Thyroid gland (tissue), 4 donors: ENCODE data around the gene FMO4. TPM values are rescaled to one million over a fixed set of nuclear protein-coding genes. Genes with fewer than 3 reads are reported as not detected.
"Not testable (repeated sequence)": the region's sequence is repeated elsewhere in the genome, so short reads cannot be mapped to it uniquely, and the experiment has no call there.

Source experiments
- DNase-seq, 2 donors: peaks; one replicate each; pipeline ENCODE4 v3.0.0-alpha.2; 2019
- H3K27ac ChIP-seq, 3 donors: fragments of 200-600 bp; sonication (generic); 1 replicate in 2 of 3; 2 replicates in 1 of 3; pipeline ENCODE4 v1.5.1; 2016 to 2019; ENCODE audit warnings: mild to moderate bottlenecking in 1 of 3, moderate library complexity in 1 of 3
- H3K27me3 ChIP-seq: fragments of 200-600 bp; sonication (generic); one replicate; pipeline ENCODE4 v1.5.1; 2019
- H3K36me3 ChIP-seq, 2 donors: fragments of 200-600 bp; sonication (generic); one replicate each; pipeline ENCODE4 v1.5.1; 2016 to 2019
- H3K4me1 ChIP-seq, 2 donors: fragments of 200-600 bp; sonication (generic); one replicate each; pipeline ENCODE4 v1.5.1; 2017 to 2019
- H3K4me3 ChIP-seq, 3 donors: fragments of 200-600 bp; sonication (generic); replicated peaks in 1 of 3; 1 replicate in 2 of 3; 2 replicates in 1 of 3; pipeline ENCODE4 v1.5.1; 2016; ENCODE audit warnings: mild to moderate bottlenecking in 1 of 3
- H3K9me3 ChIP-seq: fragments of 200-600 bp; sonication (generic); one replicate; pipeline ENCODE4 v1.5.1; 2017
- CTCF ChIP-seq, 6 experiments: fragments of 200-600 bp in 3 of 6; fragments of 450-650 bp in 3 of 6; sonication (generic) in 3 of 6; IDR thresholded peaks; one replicate each; pipeline ENCODE4 v1.5.1; 2016 to 2019; ENCODE audit warnings: antibody characterized with exemption in 6 of 6, mild to moderate bottlenecking in 2 of 6, inconsistent platforms in 1 of 6, moderate library complexity in 1 of 6
- POLR2A ChIP-seq, 2 donors: fragments of 450-650 bp; IDR thresholded peaks; one replicate each; pipeline ENCODE4 v1.6.1; 2017; ENCODE audit warnings: antibody characterized with exemption in 2 of 2, mild to moderate bottlenecking in 2 of 2, moderate library complexity in 1 of 2
- WGBS, 2 donors: methylation state at CpG; one replicate each; pipeline ENCODE4 v1.1.5; 2017; 5-methylcytosine and 5-hydroxymethylcytosine counted together
- intact Hi-C: fragments of 100-400 bp; cut with DNase I; formaldehyde crosslinking; loops from one replicate; pipeline ENCODE4 v1.15.1; 2023
- total RNA-seq, 4 donors: library from RNA; depleted of rRNA; stranded (reverse); fragments of >200 nt; gene quantifications; one replicate each; pipeline ENCODE4 v1.2.3, GENCODE V29; 2016

FMO4 gene
- total RNA-seq, 4 donors from 2014 or later, result 4.6 to 7.3 (median 6.5) TPM

GRCh38 chr1:171351961-171352360 lies 38.0 kb downstream of the FMO4 start:
- intact Hi-C loops, result no loop called here
- Histone ChIP-seq H3K27ac (no peak overlapping the region), H3K4me3 (no peak overlapping the region), H3K4me1 (no peaks in the 10 kb centered on the region), H3K9me3 (no peaks in the 10 kb centered on the region), H3K36me3 (no peaks in the 10 kb centered on the region), H3K27me3 (no peaks in the 10 kb centered on the region)
- WGBS, 2 donors, result 73 to 93% methylated on average over 3 of the region's 3 CpGs
- no peak for DNase-seq
- no peak for TF ChIP-seq CTCF (IDR thresholded peaks at IDR 0.05)
- no peak for TF ChIP-seq POLR2A (IDR thresholded peaks at IDR 0.05)

- intact Hi-C loops, result no loop called here
- H3K27ac ChIP-seq, result no peak overlapping the region
- H3K36me3 ChIP-seq, result no peaks in the 10 kb centered on the region
- H3K9me3 ChIP-seq, result no peaks in the 10 kb centered on the region
- DNase-seq, result no peak
- 92 to 93% methylated on average over 2 of the region's 2 CpGs for WGBS, 2 donors
- no peaks in the 10 kb centered on the region for H3K4me1 ChIP-seq
- TF ChIP-seq POLR2A (IDR thresholded peaks at IDR 0.05) (no peak), CTCF (IDR thresholded peaks at IDR 0.05) (no peak)
- H3K4me3 ChIP-seq, result no peak overlapping the region
- H3K27me3 ChIP-seq, result no peaks in the 10 kb centered on the region
Observed at GRCh38 chr1:171352554-171352953, 38.6 kb downstream of the FMO4 start.

- Histone ChIP-seq H3K27ac (no peak overlapping the region), H3K4me1 (no peaks in the 10 kb centered on the region), H3K9me3 (no peaks in the 10 kb centered on the region), H3K27me3 (no peaks in the 10 kb centered on the region), H3K36me3 (no peaks in the 10 kb centered on the region), H3K4me3 (no peak overlapping the region)
- WGBS, 2 donors, result 75 to 78% methylated on average over 3 of the region's 3 CpGs
- TF ChIP-seq CTCF (IDR thresholded peaks at IDR 0.05) (no peak), POLR2A (IDR thresholded peaks at IDR 0.05) (no peak)
- no peak for DNase-seq
- intact Hi-C loops, result no loop called here
Observed at GRCh38 chr1:171355727-171356126, 41.7 kb downstream of the FMO4 start.

GRCh38 chr1:171357179-171357578 lies 43.2 kb downstream of the FMO4 start:
- 73 to 83% methylated on average over 4 of the region's 4 CpGs for WGBS, 2 donors

GRCh38 chr1:171359355-171359648 lies 45.3 kb downstream of the FMO4 start:
- H3K36me3 ChIP-seq, H3K9me3 ChIP-seq, intact Hi-C loops, H3K4me3 ChIP-seq, H3K4me1 ChIP-seq, H3K27ac ChIP-seq, DNase-seq, H3K27me3 ChIP-seq: not testable (repeated sequence)
- WGBS, 2 donors, result 93 to 94% methylated on average over 7 of the region's 7 CpGs

More at GRCh38 chr1:171357179-171357578, 43.2 kb downstream of the FMO4 start:
- no peaks in the 10 kb centered on the region for H3K4me1 ChIP-seq
- no peaks in the 10 kb centered on the region for H3K9me3 ChIP-seq
- intact Hi-C loops, result no loop called here
- TF ChIP-seq POLR2A (IDR thresholded peaks at IDR 0.05) (no peak), CTCF (IDR thresholded peaks at IDR 0.05) (no peak)
- no peak overlapping the region for H3K27ac ChIP-seq
- DNase-seq, result no peak
- H3K4me3 ChIP-seq, result no peak overlapping the region
- no peaks in the 10 kb centered on the region for H3K36me3 ChIP-seq
- no peaks in the 10 kb centered on the region for H3K27me3 ChIP-seq

GRCh38 chr1:171359731-171360527 lies 45.9 kb downstream of the FMO4 start:
- DNase-seq, H3K4me1 ChIP-seq, H3K36me3 ChIP-seq, H3K9me3 ChIP-seq, H3K4me3 ChIP-seq, intact Hi-C loops, H3K27me3 ChIP-seq, H3K27ac ChIP-seq: not testable (repeated sequence)
- 39 to 46% methylated on average over 7 to 9 of the region's 9 CpGs for WGBS, 2 donors
